Epithelial cell of proximal tubule (primary cell): ENCODE data around the gene MEG3. TPM values are rescaled to one million over a fixed set of nuclear protein-coding genes. Genes with fewer than 3 reads are reported as not detected.

Source experiments
- DNase-seq: peaks from one replicate; pipeline ENCODE4 v3.0.0-alpha.2; 2011; ENCODE audit warnings: low read depth
- H3K4me3 ChIP-seq: 2 replicates; pipeline ENCODE4 v1.5.1; 2011; ENCODE audit warnings: low read depth, mild to moderate bottlenecking, low read length
- CTCF ChIP-seq: conservative IDR thresholded peaks from 2 replicates; pipeline ENCODE4 v1.5.1; 2012; ENCODE audit warnings: low read depth, mild to moderate bottlenecking, low read length
- total RNA-seq: library from RNA; depleted of rRNA; stranded (reverse); fragments of >200 nt; gene quantifications from 2 replicates; pipeline ENCODE4 v1.2.3, GENCODE V29; 2015

Gene MEG3
- total RNA-seq, 1 donor from 2014 or later, result 26.0 TPM

- TF ChIP-seq CTCF, result no peak
- DNase-seq, result no peak
- no peak overlapping the region for H3K4me3 ChIP-seq
Observed at GRCh38 chr14:100788942-100789341, 37.0 kb upstream of the MEG3 start.

- TF ChIP-seq CTCF, result no peak
- DNase-seq, result no peak
- no peak overlapping the region for H3K4me3 ChIP-seq
Observed at GRCh38 chr14:100789460-100790417, 36.2 kb upstream of the MEG3 start.

- TF ChIP-seq CTCF, result no peak
- H3K4me3 ChIP-seq, result no peak overlapping the region
- DNase-seq, result no peak
Observed at GRCh38 chr14:100790502-100791347, 35.2 kb upstream of the MEG3 start.

- no peak for DNase-seq
- TF ChIP-seq CTCF, result no peak
- H3K4me3 ChIP-seq, result no peak overlapping the region
Observed at GRCh38 chr14:100791348-100791735, 34.6 kb upstream of the MEG3 start.

GRCh38 chr14:100791995-100792394, 33.9 kb upstream of the MEG3 start:
- H3K4me3 ChIP-seq, result no peak overlapping the region
- DNase-seq, result no peak
- no peak for TF ChIP-seq CTCF

- DNase-seq, result no peak
- no peak for TF ChIP-seq CTCF
- H3K4me3 ChIP-seq, result no peak overlapping the region
Observed at GRCh38 chr14:100796946-100797345, 29.0 kb upstream of the MEG3 start.
